ENCODE data around the gene FAM216A.

GRCh38 chr12:110466791-110467190 lies 1.9 kb upstream of the FAM216A start:
- TF ChIP-seq, protein P1, sequence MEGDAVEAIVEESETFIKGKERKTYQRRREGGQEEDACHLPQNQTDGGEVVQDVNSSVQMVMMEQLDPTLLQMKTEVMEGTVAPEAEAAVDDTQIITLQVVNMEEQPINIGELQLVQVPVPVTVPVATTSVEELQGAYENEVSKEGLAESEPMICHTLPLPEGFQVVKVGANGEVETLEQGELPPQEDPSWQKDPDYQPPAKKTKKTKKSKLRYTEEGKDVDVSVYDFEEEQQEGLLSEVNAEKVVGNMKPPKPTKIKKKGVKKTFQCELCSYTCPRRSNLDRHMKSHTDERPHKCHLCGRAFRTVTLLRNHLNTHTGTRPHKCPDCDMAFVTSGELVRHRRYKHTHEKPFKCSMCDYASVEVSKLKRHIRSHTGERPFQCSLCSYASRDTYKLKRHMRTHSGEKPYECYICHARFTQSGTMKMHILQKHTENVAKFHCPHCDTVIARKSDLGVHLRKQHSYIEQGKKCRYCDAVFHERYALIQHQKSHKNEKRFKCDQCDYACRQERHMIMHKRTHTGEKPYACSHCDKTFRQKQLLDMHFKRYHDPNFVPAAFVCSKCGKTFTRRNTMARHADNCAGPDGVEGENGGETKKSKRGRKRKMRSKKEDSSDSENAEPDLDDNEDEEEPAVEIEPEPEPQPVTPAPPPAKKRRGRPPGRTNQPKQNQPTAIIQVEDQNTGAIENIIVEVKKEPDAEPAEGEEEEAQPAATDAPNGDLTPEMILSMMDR (IDR thresholded peaks at IDR 0.05), result no peak
- TF ChIP-seq POLR2A (IDR thresholded peaks at IDR 0.05), result no peak

All from adrenal gland (tissue), 5 donors.